Gastroesophageal sphincter (tissue), 3 donors: ENCODE measurements around the gene RNF44.

ENCODE experiments used
- EP300 ChIP-seq: sonication (generic); formaldehyde crosslinking; IDR thresholded peaks from one replicate; pipeline ENCODE4 v1.6.1; 2017; ENCODE audit warnings: antibody characterized with exemption, mild to moderate bottlenecking
- POLR2A ChIP-seq, 2 donors: fragments of 450-650 bp; IDR thresholded peaks; one replicate each; pipeline ENCODE4 v1.6.1; 2017; ENCODE audit warnings: antibody characterized with exemption in 2 of 2, mild to moderate bottlenecking in 2 of 2, moderate library complexity in 1 of 2
- POLR2AphosphoS5 ChIP-seq: sonication (generic); formaldehyde crosslinking; IDR thresholded peaks from one replicate; pipeline ENCODE4 v1.6.1; 2017; ENCODE audit warnings: antibody characterized with exemption
- TF ChIP-seq, protein P1 (sequence below), 4 experiments: fragments of 200-600 bp in 2 of 4; fragments of 450-650 bp in 2 of 4; sonication (generic) in 1 of 4; IDR thresholded peaks; one replicate each; pipeline ENCODE4 v1.5.1; 2017 to 2019; ENCODE audit warnings: antibody characterized with exemption in 4 of 4, mild to moderate bottlenecking in 2 of 4, moderate library complexity in 2 of 4

DNA sequence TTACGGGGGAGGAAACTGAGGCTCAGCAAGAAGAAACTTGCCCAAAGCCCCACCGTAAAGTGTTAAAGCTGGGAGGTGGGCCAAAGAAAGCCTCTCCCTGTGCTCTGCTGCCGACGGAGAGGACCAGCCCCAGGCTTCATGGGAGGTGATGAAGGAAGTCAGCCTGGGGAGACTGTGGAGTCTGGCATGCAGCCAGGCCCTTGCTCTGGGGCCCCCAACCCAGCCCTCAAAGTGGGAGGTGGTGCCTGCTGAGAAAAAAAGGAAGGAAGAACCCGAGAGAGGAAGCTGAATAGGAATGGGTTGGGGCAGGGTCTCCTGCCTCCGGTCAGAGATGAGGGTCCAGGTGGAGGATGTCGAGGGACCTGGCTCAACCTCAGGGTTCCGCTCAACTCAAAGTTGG, 3.8 kb downstream of the RNF44 start:
- TF ChIP-seq, protein P1, sequence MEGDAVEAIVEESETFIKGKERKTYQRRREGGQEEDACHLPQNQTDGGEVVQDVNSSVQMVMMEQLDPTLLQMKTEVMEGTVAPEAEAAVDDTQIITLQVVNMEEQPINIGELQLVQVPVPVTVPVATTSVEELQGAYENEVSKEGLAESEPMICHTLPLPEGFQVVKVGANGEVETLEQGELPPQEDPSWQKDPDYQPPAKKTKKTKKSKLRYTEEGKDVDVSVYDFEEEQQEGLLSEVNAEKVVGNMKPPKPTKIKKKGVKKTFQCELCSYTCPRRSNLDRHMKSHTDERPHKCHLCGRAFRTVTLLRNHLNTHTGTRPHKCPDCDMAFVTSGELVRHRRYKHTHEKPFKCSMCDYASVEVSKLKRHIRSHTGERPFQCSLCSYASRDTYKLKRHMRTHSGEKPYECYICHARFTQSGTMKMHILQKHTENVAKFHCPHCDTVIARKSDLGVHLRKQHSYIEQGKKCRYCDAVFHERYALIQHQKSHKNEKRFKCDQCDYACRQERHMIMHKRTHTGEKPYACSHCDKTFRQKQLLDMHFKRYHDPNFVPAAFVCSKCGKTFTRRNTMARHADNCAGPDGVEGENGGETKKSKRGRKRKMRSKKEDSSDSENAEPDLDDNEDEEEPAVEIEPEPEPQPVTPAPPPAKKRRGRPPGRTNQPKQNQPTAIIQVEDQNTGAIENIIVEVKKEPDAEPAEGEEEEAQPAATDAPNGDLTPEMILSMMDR (IDR thresholded peaks at IDR 0.05), result no peak
- TF ChIP-seq EP300 (no peak), POLR2A (IDR thresholded peaks at IDR 0.05) (no peak), POLR2AphosphoS5 (no peak)
